ENCODE results near the gene ZNF319. TPM values are rescaled to one million over a fixed set of nuclear protein-coding genes. Genes with fewer than 3 reads are reported as not detected.

The ZNF319 gene
- total RNA-seq, 1 experiment from 2014 or later, result 5.5 TPM

DNA sequence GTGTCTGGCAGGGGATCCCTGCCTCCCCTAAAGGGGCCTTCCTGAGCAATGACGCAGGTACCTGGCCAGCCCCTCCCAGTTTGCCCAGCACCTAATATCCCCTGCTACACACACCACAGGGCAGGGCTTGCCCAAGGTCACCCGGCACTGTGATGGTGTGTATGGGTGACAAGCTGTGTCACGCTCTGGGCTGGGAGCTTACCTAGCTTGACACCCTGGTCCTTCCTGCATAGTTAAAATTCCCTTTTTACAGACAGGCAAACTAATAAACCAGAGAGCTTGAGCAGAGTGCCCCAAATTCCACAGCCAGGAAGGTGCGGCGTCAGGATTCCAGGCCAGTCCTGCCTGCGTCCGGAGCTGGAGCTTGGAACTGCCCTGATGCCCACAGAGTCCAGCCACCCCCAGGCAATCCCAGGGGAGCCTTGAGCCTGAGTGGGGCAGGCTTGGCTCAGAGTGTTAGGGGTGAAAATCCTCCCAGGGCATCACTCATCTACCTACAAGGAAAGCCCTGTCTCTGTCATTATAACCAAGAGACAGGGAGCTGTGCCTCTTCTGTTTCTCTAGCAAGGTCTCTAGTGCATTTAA, 43.2 kb upstream of the ZNF319 start:
- ChIA-PET CTCF (interaction anchor here (1.2 kb wide), 1 partner anchor 78 kb away, joined by 6 read pairs; no protein-coding TSS in a partner anchor), POLR2A (no interaction called here)
- Mint-ChIP-seq H3K27ac (no peak overlapping the region), H3K4me1 (peaks cover 15% of the 10 kb centered on the region), H3K4me3 (no peak overlapping the region), H3K9me3 (no peaks in the 10 kb centered on the region), H3K27me3 (ENCODE audit: low read depth) (no peaks in the 10 kb centered on the region), H3K36me3 (peaks cover 26% of the 10 kb centered on the region)
- TF ChIP-seq MYBL2 (CRISPR knock-in tag; IDR thresholded peaks at IDR 0.05) (no peak), FOXP1 (CRISPR knock-in tag; IDR thresholded peaks at IDR 0.05; ENCODE audit: borderline replicate concordance) (no peak), ZNF317 (CRISPR knock-in tag; IDR thresholded peaks at IDR 0.05; ENCODE audit: borderline replicate concordance, low read depth) (no peak)
- DNase-seq (ENCODE audit: low spot score), result no peak
- ATAC-seq, result no peak

- CTCF ChIA-PET, result interaction anchor here (1.2 kb wide), 1 partner anchor 79 kb away, joined by 6 read pairs; no protein-coding TSS in a partner anchor
Observed at GRCh38 chr16:58042886-58043515, 42.5 kb upstream of the ZNF319 start.

GRCh38 chr16:58042001-58042885, 41.8 kb upstream of the ZNF319 start:
- CTCF ChIA-PET, result interaction anchor here (1.4 kb wide), 1 partner anchor 10 kb away, joined by 5 read pairs; no protein-coding TSS in a partner anchor
- TF ChIP-seq, protein P1, sequence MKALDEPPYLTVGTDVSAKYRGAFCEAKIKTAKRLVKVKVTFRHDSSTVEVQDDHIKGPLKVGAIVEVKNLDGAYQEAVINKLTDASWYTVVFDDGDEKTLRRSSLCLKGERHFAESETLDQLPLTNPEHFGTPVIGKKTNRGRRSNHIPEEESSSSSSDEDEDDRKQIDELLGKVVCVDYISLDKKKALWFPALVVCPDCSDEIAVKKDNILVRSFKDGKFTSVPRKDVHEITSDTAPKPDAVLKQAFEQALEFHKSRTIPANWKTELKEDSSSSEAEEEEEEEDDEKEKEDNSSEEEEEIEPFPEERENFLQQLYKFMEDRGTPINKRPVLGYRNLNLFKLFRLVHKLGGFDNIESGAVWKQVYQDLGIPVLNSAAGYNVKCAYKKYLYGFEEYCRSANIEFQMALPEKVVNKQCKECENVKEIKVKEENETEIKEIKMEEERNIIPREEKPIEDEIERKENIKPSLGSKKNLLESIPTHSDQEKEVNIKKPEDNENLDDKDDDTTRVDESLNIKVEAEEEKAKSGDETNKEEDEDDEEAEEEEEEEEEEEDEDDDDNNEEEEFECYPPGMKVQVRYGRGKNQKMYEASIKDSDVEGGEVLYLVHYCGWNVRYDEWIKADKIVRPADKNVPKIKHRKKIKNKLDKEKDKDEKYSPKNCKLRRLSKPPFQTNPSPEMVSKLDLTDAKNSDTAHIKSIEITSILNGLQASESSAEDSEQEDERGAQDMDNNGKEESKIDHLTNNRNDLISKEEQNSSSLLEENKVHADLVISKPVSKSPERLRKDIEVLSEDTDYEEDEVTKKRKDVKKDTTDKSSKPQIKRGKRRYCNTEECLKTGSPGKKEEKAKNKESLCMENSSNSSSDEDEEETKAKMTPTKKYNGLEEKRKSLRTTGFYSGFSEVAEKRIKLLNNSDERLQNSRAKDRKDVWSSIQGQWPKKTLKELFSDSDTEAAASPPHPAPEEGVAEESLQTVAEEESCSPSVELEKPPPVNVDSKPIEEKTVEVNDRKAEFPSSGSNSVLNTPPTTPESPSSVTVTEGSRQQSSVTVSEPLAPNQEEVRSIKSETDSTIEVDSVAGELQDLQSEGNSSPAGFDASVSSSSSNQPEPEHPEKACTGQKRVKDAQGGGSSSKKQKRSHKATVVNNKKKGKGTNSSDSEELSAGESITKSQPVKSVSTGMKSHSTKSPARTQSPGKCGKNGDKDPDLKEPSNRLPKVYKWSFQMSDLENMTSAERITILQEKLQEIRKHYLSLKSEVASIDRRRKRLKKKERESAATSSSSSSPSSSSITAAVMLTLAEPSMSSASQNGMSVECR (CRISPR knock-in tag; IDR thresholded peaks at IDR 0.05; ENCODE audit: borderline replicate concordance), result no peak
- TF ChIP-seq PRRX2 (CRISPR knock-in tag; IDR thresholded peaks at IDR 0.05) (no peak), IRF2 (CRISPR knock-in tag; IDR thresholded peaks at IDR 0.05; ENCODE audit: borderline replicate concordance, low read depth) (no peak), SP1 (CRISPR knock-in tag; conservative IDR thresholded peaks at IDR 0.05) (no peak), ELF4 (CRISPR knock-in tag; IDR thresholded peaks at IDR 0.05; ENCODE audit: low read depth) (no peak), OVOL2 (CRISPR knock-in tag; IDR thresholded peaks at IDR 0.05; ENCODE audit: borderline replicate concordance) (no peak), KAT7 (CRISPR knock-in tag; IDR thresholded peaks at IDR 0.05; ENCODE audit: borderline replicate concordance) (no peak)
- TF ChIP-seq, protein P2, sequence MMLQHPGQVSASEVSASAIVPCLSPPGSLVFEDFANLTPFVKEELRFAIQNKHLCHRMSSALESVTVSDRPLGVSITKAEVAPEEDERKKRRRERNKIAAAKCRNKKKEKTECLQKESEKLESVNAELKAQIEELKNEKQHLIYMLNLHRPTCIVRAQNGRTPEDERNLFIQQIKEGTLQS (CRISPR knock-in tag; conservative IDR thresholded peaks at IDR 0.05), result no peak

More at GRCh38 chr16:58042886-58043515, 42.5 kb upstream of the ZNF319 start:
- POLR2A ChIA-PET, result no interaction called here
- TF ChIP-seq RORB (CRISPR knock-in tag; IDR thresholded peaks at IDR 0.05), result no peak
- TF ChIP-seq ZNF425 (CRISPR knock-in tag; conservative IDR thresholded peaks at IDR 0.05), result no peak
- TF ChIP-seq, protein P3, sequence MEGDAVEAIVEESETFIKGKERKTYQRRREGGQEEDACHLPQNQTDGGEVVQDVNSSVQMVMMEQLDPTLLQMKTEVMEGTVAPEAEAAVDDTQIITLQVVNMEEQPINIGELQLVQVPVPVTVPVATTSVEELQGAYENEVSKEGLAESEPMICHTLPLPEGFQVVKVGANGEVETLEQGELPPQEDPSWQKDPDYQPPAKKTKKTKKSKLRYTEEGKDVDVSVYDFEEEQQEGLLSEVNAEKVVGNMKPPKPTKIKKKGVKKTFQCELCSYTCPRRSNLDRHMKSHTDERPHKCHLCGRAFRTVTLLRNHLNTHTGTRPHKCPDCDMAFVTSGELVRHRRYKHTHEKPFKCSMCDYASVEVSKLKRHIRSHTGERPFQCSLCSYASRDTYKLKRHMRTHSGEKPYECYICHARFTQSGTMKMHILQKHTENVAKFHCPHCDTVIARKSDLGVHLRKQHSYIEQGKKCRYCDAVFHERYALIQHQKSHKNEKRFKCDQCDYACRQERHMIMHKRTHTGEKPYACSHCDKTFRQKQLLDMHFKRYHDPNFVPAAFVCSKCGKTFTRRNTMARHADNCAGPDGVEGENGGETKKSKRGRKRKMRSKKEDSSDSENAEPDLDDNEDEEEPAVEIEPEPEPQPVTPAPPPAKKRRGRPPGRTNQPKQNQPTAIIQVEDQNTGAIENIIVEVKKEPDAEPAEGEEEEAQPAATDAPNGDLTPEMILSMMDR (IDR thresholded peaks at IDR 0.05), result no peak
- TF ChIP-seq, protein P4, sequence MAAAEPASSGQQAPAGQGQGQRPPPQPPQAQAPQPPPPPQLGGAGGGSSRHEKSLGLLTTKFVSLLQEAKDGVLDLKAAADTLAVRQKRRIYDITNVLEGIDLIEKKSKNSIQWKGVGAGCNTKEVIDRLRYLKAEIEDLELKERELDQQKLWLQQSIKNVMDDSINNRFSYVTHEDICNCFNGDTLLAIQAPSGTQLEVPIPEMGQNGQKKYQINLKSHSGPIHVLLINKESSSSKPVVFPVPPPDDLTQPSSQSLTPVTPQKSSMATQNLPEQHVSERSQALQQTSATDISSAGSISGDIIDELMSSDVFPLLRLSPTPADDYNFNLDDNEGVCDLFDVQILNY (CRISPR knock-in tag; IDR thresholded peaks at IDR 0.05), result no peak
- no peak overlapping the region for H3K27ac Mint-ChIP-seq
- H3K36me3 Mint-ChIP-seq, result peaks cover 32% of the 10 kb centered on the region
- DNase-seq (ENCODE audit: low spot score) (no peak), ATAC-seq (no peak)
- H3K4me3 Mint-ChIP-seq, result no peak overlapping the region
- peaks cover 9% of the 10 kb centered on the region for H3K4me1 Mint-ChIP-seq
- no peaks in the 10 kb centered on the region for H3K27me3 Mint-ChIP-seq (ENCODE audit: low read depth)
- H3K9me3 Mint-ChIP-seq, result no peaks in the 10 kb centered on the region

More at GRCh38 chr16:58042001-58042885, 41.8 kb upstream of the ZNF319 start:
- H3K36me3 Mint-ChIP-seq, result peaks cover 38% of the 10 kb centered on the region
- no peak for DNase-seq (ENCODE audit: low spot score)
- no peaks in the 10 kb centered on the region for H3K27me3 Mint-ChIP-seq (ENCODE audit: low read depth)
- H3K9me3 Mint-ChIP-seq, result no peaks in the 10 kb centered on the region
- no peak overlapping the region for H3K27ac Mint-ChIP-seq
- no peak for ATAC-seq
- no peak overlapping the region for H3K4me3 Mint-ChIP-seq
- H3K4me1 Mint-ChIP-seq, result peaks cover 6% of the 10 kb centered on the region; the same call in 1 of the 2 replicates
- POLR2A ChIA-PET, result no interaction called here
